GM19043 (cell line): Measurements from ENCODE around the gene C13orf46.

Experiments
- ATAC-seq: cut with Tn5 transposase; IDR thresholded peaks from one replicate; pipeline ENCODE4 v1.9.1; 2021; ENCODE audit warnings: low read depth; ENCODE audit not compliant: unreplicated experiment

Gene C13orf46

DNA sequence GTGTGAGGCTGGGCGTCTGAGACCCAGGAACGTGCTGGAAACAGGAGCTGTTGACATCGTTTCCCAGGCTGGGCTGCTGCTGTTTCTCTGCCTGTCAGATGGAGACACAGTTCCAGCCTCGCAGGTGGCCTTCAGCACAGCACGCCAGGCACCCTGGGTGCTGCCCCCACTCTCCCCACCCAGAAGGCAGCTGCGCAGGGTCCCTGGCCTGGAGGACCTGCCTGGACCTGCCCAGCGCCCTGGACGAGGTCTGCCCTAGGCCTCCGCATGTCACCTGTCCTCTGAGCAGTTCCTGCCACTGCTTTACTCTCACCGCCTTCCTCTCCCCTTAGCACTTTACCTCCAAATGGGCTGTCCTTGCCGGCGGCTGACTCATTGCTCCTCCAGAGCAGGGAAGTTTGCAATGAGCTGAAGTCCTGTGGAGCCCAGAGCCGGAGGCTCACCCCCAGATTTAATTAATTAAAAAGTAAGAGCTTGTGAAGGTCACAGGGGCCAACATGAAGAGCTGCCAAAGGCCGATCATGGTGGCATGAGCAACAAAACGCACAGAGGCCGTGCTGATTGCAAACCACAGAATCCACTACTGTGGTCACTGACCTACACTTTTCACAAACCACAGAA, 32.2 kb downstream of the C13orf46 start:
- no peak for ATAC-seq

DNA sequence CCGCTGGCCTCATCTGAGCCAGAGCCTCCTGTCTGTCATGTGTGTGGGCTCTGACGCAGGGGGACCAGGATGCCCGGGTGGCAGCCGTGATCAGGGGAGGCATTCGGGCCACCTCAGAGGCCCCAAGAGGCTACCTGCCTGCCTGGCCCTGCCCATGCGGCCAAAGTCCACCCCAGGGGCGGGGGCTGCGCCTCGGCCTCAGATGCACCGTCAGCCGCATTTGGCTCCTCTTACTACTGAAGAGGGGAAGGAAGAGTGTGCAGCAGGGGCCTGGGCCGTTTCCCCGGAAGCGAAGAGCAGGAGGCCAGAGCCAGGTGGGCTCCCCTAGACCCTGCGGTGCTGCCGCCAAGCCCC, 34.0 kb downstream of the C13orf46 start:
- ATAC-seq, result no peak

DNA sequence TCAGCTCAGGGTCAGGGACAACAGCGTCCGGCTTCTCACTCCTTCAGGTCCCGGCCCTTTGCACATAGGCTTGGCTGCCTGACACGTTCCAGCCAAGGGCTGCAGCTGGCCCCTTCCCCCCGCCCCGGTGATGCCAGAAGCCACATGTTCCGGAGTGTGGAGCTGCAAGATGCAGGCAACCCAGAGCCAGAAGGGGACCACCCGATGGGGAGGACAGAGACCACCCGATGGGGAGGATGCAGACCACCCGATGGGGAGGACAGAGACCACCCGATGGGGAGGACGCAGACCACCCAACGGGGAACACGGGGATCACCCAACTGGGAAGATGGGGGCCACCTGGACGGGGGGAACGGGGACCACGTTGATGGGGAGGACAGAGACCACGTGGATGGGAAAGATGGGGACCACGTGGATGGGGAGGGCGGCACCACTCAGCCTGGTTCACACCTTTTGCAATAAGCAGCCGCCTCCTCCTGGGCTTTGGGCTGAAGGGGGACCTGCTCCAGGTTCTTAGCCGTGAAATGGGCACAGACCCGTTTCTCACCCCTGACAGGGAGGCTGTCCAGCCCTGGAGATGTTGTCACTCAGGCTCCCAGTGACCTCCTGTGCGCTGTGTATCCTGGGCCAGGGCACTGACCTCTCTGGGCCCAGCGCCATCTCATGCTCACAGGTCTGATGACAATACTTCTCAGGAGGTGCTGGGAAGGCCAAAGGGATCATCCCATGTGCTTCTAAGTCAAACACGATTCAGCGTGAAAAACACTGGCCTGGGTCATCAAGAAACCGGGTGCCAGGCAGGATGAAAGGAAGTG, 34.5 kb downstream of the C13orf46 start:
- ATAC-seq, result no peak

DNA sequence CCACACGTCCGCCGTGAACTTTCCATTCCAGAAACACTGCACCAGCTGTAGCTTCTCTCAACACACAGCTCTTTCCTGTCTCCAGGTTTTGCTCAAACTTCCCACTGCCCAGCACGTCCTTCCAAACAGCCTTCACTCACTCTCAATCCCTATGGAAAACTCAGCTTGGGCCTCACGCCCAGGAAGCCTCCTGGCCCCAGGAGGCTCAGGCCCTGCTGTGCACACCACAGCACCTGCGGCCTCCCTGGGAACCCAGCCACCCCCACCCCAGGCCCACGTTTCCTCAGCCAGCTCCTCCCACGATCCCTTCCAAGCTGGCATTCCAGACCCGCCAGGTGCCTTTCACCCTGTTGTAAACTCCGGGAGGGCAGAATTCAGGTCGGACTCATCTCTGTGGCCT, 35.2 kb downstream of the C13orf46 start:
- no peak for ATAC-seq

DNA sequence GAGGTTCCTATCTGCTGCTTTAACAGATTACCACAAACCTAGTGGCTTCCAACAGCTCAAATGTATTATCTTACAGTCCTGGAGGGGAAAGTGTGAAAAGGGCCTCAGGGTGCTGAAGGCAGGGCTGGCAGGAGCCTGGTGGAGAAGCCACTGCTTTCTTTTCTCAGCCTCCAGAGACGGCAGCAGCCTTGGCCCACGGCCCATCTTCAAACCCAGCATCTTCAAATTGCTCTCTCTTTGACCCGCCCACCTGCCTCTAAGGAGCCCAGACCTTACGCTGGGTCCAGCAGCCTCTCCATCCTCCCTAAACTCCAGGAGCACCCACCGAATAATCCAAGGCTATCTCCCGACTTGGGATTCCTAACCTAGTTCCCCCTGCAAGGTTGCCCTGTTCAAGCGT, 35.6 kb downstream of the C13orf46 start:
- no peak for ATAC-seq

DNA sequence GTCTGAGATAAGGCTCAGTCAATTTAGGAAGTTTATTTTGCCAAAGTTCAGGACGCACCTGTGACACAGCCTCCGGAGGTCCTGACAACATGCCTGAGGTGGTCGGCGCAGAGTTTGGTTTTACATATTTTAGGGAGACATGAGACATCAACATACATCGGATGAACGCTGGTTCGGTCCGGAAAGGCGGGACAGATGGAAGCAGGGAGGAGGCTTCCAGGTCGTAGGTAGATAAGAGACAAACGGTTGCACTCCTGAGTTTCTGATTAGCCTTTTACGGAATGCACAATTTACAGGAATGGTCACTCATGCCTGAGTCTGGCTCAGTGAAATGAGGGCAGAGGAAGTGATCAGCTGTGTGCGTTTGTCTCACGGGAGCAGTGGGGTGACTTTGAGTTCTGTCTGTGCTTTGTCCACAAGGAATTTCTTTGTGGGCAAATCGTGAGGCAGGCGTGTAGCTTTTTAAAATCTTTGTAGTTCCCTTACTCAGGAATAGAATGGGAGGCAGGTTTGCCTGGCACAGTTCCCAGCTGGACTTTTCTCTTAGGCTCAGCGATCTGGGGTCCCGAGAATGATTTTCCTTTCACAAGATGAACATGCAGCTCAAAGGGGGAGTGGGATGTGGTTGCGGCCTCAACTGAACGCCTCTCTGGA, 36.2 kb downstream of the C13orf46 start:
- no peak for ATAC-seq

DNA sequence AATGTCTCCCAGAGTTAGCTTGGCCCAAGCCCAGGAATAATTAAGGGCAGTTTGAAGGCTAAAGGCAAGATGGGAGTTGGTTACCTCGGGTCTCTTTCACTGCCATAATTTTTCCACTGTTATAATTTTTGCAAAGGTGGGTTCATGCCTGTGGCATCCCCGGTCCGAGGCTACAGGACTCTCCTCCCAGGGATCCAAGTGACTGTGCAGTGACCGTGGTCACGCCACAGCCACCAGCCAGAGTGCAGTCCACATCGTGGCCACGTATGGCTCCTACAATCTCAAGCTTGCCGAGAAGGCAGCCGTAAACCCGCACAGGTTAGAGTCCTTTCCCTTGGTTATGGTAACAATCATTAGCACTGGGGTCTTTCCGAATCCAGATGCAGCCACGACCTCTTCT, 36.8 kb downstream of the C13orf46 start:
- no peak for ATAC-seq

DNA sequence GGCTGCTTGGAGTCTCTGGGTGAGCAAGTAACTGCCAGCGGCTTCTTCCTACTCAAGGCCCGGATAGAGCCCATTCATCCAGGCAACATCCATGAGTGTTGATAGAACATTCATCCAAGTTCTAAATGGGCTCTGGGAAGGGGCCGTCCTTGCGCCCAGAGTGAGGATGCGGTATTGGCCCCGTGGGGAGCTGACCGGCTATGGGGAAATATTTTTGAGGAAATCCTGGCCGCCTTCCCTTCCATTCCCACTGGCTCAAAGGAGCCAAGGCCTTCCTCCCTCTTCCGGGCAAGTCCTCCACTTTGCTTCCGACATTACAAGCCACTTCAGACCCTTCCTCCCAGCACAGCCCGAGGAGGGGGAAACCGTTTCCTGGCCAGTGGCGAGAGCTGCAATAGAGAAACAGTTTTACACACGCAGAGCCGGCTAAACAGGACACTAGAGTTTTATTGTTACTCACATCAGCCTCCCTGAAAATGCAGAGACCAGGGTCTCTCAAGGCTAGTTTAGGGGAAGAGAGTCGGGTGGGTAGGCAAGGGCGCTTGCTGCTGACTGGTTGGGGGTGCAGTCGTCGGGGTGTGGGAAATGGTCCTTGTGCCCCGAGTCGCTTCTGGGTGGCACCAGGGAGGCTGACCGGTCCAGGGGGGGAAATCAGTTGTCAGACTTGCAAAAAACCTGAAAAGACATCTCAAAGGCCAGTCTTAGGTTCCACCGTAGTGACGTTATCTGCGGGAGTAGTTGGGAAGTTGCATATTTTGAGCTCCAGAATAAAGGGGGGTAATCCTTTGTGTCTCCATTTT, 37.5 kb downstream of the C13orf46 start:
- ATAC-seq, result no peak

DNA sequence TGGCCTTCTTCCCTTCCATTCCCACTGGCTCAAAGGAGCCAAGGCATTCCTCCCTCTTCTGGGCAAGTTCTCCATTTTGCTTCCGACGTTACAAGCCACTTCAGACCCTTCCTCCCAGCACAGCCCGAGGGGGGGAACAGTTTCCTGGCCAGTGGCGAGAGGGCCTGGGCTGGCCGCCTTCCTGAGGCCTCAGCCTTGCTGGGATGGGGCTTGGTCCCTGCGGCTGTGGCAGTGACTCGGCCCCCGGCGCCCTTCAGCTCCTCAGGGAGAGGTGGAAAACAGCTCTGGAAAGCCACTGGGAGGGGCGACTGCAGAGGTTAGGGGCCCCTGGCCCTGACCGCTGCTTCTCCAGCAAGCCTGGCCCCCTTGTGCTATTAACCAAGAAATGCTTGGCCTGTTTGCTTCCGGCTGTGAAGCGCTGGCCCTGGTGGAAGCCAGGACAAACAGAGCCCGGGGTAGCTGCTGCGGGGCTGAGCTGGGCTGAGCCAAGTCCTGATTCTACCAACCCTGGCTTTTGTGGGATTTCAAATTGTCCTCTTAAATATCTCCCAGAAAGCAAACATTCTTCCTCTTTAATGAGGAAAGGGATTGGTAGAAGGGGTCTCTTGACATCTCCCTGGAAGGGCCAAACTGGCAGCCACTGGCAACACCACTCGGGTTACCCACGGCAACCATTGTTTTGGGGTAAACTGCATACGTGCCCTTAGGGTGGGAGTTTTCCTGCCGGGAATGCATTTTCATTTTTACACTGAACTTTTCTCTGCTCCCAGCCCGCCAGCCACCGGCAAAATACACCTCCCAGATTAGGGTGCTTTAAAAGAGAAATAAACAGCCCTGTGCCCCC, 38.7 kb downstream of the C13orf46 start:
- no peak for ATAC-seq

DNA sequence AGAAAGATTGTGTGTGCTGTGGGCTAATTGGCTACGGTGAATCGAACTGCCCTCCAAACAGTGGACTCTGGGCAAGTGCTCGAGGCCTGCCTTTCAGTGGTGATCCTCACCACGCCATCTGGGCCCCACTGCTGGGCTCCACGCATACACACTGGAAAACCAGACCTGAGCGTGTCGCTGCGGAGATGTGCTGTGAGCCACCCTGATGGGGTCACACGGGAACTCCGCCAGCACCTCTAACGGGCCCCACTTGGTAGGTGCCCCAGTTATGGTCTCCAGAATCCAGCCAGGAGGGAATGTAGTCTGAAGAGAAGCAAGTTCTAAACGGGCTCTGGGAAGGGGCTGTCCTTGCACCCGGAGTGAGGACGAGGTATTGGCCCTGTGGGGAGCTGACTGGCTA, 39.3 kb downstream of the C13orf46 start:
- no peak for ATAC-seq

DNA sequence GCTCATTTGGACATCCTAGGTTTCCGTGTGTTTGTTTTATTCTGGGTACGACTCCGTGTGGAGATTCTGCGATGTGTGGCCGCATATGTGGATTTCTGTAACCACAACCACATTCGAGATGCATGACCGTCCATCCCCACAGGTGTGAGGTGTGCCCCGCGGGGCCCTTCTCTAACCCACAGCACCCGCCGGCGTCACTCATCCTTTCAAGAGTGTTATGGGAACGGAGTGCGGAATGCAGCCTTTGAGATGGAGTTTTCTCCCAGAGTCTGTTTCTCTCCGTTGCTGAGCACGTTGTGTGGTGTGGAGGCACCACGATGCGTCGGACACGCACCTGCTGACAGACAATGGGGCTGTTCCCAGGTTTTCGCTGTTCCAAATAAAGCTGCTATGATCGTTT, 40.0 kb downstream of the C13orf46 start:
- ATAC-seq, result no peak

DNA sequence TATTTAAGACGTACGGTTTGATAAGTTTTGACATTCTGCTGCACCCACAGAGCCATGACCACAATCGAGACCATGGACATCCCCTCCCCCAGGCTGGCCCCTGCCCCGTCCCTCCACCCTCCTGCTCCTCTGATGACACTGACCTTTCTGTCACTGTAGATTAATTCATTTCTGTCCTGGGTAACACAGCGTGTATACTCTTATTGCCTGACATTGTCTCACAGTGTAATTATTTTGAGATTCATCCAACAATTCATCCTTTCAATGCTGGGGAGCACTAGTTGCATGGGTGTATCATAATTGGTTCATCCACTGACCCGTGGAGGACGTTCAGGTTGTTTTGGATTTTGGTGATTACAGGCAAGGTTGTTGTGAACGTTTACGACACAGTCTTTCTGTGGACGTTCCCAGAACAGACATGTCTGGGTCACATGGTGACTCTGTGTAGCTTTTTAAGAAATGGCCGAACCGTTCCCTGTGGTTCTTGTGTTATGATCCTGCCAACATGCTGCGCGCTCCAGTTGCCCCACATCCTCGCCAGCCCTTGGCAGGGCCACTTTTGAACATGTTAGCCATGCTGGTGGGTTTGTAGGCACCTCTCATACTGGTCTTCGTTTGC, 41.9 kb downstream of the C13orf46 start:
- ATAC-seq, result no peak

DNA sequence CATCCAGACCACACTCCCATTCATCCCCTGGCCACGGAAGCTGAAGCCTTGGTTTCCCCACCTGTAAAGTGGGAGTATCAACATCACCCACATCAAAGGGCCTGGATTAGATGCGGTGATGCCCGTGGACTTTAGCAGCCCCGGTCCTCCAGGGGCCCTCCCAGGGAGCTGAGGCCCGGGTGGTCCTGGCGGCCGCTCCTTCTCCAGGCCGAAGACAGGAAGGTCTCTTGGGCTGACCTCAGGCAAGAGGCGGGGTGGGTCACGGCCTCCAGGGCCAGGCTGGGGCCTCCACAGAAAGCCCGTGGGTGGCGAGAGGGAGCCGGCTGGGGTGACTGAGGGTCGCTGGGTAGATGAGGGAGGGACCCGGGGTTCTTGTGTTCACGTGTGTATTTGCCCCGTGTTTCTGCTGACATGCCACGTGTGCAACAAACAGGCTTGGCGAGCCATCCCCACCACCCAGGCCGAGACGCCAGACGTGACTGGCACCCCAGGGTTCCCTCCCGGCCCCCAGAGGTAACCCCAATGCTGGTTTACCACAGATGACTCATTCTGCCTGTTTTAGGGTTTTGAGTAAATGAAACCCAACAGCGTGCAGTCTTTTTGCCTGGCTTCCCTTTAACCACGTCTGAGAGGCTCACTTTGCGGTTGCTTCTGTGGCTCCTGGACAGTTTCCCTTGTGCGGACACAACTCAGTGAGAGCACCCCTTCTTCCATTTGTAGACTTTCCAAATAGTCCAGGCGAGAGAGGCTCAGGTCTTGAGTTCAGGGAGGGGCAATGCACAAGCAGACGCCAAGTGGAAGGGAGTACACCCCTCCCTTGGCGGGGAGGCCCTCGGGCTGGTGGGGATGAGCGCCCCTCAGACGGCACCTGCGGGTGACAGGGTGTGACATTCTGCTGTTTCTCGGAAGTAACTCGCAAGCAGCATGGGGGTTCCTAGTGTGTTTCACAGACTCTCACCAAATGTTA, 42.9 kb downstream of the C13orf46 start:
- ATAC-seq, result no peak

DNA sequence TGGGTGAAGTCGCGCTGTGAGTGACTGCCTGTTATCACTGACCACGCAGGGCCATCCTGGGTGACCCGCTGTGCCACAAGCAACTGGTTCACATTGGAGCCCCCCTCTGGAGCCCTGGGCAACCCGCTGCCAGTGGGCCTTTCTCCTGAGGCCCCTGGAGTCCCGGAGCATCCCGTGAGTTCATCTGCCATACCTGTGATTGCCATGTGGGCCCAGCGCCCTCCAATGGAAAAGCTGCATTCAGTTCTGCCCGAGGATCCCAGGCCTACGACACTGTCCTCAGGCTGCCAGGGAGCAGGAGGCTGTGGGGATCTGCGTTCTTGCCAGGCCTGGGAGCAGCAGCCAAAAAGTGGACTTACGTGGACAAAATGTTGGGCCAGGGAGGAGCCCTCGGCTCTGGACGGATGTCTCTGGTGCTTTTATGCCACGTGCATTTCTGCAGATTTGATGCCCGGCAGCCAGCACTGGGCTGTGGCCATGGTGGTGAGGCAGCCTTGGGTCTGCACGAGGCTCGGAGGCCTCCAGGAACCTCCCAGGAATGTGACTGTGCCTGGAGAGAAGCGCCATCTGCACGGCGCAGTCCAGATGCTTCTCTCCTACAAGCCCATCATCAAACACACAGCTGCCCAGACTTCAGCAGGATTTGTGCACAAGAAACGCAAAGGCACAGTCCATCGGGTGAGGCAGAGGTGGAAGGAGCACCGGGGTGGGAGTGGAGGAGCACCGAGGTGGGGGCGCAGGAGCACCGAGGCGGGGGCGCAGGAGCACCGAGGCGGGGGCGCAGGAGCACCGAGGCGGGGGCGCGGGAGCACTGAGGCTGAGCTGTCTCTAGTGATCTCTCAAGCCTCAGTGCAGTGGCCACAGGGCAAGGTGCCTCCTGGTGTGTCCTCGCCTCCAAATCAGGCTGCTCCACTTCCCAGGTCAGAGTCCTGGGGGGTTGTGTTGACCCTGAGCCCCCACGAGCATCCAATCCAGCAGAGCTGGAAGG, 44.0 kb downstream of the C13orf46 start:
- ATAC-seq, result no peak

DNA sequence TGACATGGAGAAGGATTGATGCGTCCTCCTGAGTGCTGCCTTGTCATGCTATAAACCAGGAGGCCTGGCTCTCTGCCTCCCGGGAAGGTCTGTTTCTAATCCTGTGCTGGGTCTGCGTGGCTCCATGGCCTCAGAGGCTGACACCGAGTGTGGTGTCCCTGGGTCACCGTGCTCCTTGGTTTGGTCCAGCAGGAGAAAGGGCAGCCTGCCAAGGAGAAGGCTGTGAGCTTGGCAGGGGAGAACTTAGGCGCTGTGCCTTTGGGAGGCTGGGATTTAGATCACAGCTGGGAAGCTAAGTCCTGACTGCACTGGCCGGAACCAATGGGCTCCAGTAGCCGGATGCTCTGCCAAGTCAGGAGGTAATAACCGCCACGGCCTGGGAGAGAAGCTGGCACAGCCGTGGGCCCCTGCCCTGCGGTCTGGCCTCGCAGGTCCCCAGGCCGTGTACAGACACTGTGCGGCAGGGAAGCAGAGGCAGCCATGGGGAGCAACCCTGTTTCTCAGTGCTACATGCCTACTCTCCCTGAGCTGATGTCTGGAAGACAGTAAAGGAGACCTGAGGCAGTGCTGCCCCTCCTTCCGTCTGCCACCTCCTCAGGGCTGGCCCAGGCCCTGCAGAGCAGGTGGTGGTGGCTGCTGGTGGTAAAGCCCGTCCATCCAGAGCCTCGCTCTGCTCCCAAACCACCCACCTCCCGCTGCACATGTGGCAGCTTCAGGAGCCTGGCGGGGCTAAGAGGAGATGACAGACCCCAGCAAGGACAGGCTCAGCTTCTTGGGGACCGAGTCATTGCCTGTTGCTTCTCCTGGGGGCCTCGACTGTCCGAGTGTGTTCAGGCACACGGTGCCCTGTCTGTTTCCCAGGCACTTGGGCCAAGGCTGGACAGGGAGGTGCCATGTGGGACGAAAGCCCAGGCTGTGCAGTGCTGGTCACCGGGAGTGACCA, 44.9 kb downstream of the C13orf46 start:
- ATAC-seq, result no peak
